Tibial artery (tissue), 4 donors: ENCODE measurements around the gene PARVA.

ENCODE experiments used
- DNase-seq, 2 donors: peaks; one replicate each; pipeline ENCODE4 v3.0.0-alpha.2; 2019
- H3K27ac ChIP-seq, 2 donors: fragments of 200-600 bp; sonication (generic) in 1 of 2; 1 replicate in 1 of 2; 2 replicates in 1 of 2; pipeline ENCODE4 v1.5.1; 2018 to 2019; ENCODE audit warnings: mild to moderate bottlenecking in 1 of 2
- H3K27me3 ChIP-seq, 2 donors: fragments of 200-600 bp; sonication (generic) in 1 of 2; one replicate each; pipeline versions ENCODE4 v1.5.1 to v1.6.0; 2016 to 2019
- H3K36me3 ChIP-seq, 3 donors: fragments of 200-600 bp; sonication (generic) in 2 of 3; one replicate each; pipeline ENCODE4 v1.5.1; 2016 to 2019; ENCODE audit warnings: mild to moderate bottlenecking in 2 of 3
- H3K4me1 ChIP-seq, 4 donors: fragments of 200-600 bp; sonication (generic) in 2 of 4; 1 replicate in 3 of 4; 2 replicates in 1 of 4; pipeline ENCODE4 v1.5.1; 2016 to 2019
- H3K4me3 ChIP-seq, 2 donors: fragments of 200-600 bp; sonication (generic) in 1 of 2; 1 replicate in 1 of 2; 2 replicates in 1 of 2; pipeline ENCODE4 v1.5.1; 2018 to 2019; ENCODE audit warnings: mild to moderate bottlenecking in 2 of 2
- H3K9me3 ChIP-seq, 3 donors: fragments of 200-600 bp; sonication (generic) in 1 of 3; one replicate each; pipeline ENCODE4 v1.5.1; 2016 to 2019
- CTCF ChIP-seq, 2 experiments: fragments of 200-600 bp in 1 of 2; fragments of 450-650 bp in 1 of 2; IDR thresholded peaks; one replicate each; pipeline ENCODE4 v1.5.1; 2017 to 2019; ENCODE audit warnings: antibody characterized with exemption in 2 of 2, mild to moderate bottlenecking in 1 of 2, moderate library complexity in 1 of 2
- intact Hi-C: fragments of 100-400 bp; cut with DNase I; formaldehyde crosslinking; loops from one replicate; pipeline ENCODE4 v1.15.0; 2023; ENCODE audit warnings: low total_unique reads

The PARVA gene

DNA sequence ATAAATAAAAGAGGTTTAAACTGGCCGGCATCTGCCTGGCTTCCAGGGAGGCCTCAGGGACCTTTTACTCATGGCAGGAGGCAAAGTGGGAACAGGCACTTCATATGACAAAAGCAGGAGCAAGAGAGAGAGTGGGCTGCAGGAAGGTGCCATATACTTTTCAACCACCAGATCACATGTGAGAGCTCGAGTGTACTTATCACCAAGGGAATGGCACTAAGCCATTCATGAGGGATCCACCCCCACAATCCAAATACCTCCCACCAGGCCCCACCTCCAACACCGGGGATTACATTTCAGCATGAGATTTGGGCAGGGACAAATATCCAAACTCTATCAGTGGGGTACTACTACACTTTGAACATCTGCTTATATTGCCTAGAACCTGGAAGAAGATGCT lies 126.5 kb downstream of the PARVA start:
- intact Hi-C loops: no loop called here
- peak in 1 of 2 experiments; percentile 7 for TF ChIP-seq CTCF (IDR thresholded peaks at IDR 0.05)
- H3K4me3 ChIP-seq: no peak overlapping the region
- DNase-seq: no peak
- peak overlapping the region in 1 of 2 donors; percentile 50 for H3K27ac ChIP-seq
- H3K27me3 ChIP-seq: no peaks in the 10 kb centered on the region
- no peaks in the 10 kb centered on the region for H3K9me3 ChIP-seq
- H3K4me1 ChIP-seq: peaks cover 0 to 45% (median 13%) of the 10 kb centered on the region in 4 donors
- H3K36me3 ChIP-seq: peaks cover 11 to 45% (median 22%) of the 10 kb centered on the region in 3 donors

DNA sequence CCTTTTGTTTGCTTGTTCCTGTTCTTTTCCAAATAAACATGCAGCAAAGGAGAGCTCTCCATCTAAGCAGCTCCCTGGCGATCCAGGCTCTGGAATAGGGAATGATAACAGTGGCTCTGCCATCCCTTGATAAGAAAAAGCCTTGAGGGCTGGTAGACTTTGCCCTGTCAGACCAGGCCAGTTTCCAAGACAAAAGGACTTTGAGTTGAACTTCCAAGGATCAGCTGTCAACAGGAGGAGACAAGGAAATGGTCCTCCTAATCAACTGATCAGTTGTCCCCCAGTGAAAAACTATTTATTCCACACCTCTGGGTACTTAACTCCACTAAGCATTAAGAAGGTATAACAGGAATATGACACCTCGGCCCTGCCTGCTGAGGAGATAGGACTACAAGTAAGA lies 127.8 kb downstream of the PARVA start:
- Histone ChIP-seq H3K27me3 (no peaks in the 10 kb centered on the region), H3K36me3 (peaks cover 17 to 45% (median 28%) of the 10 kb centered on the region in 3 donors), H3K27ac (no peak overlapping the region), H3K4me1 (peaks cover 0 to 48% (median 13%) of the 10 kb centered on the region in 4 donors), H3K4me3 (no peak overlapping the region), H3K9me3 (no peaks in the 10 kb centered on the region)
- no peak for TF ChIP-seq CTCF (IDR thresholded peaks at IDR 0.05)
- no peak for DNase-seq
- intact Hi-C loops: no loop called here

DNA sequence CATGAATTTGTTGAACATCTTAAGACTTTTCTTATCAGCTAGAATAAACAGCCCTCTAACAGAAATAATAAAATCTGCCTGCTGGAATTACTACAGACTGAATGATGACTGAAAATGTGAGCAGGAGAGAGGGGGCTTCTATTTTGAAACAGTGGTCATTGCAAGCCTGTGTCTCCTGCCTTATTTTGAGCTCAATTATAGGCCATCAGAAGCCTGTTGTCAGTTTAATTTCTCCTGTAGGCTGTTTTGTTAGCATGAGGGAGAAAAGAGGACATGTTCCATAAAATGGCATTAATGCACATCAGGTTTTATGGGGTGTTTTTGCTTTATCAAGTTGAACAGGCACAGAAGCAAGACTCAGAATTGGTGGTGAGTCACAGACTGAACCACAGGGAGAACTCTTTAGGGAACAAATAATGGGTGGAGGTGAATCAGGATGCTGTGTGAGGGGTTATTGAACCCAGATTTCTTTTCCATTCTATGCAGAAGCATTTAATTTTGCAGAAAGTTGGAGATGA lies 129.1 kb downstream of the PARVA start:
- Histone ChIP-seq H3K9me3 (no peaks in the 10 kb centered on the region), H3K27me3 (no peaks in the 10 kb centered on the region), H3K4me3 (no peak overlapping the region), H3K36me3 (peaks cover 13 to 35% (median 17%) of the 10 kb centered on the region in 3 donors), H3K4me1 (peaks cover 0 to 48% (median 13%) of the 10 kb centered on the region in 4 donors), H3K27ac (peak overlapping the region in 1 of 2 donors; percentile 30)
- TF ChIP-seq CTCF (IDR thresholded peaks at IDR 0.05): no peak
- DNase-seq: no peak
- intact Hi-C loops: no loop called here

GRCh38 chr11:12507391-12507790 lies 130.0 kb downstream of the PARVA start:
- Histone ChIP-seq H3K4me3 (no peak overlapping the region), H3K27me3 (no peaks in the 10 kb centered on the region), H3K27ac (peak overlapping the region; percentile 8 to 30), H3K9me3 (no peaks in the 10 kb centered on the region), H3K4me1 (peaks cover 0 to 42% (median 11%) of the 10 kb centered on the region in 4 donors), H3K36me3 (peaks cover 21 to 43% (median 22%) of the 10 kb centered on the region in 3 donors)
- intact Hi-C loops: no loop called here
- DNase-seq: no peak
- no peak for TF ChIP-seq CTCF (IDR thresholded peaks at IDR 0.05)

DNA sequence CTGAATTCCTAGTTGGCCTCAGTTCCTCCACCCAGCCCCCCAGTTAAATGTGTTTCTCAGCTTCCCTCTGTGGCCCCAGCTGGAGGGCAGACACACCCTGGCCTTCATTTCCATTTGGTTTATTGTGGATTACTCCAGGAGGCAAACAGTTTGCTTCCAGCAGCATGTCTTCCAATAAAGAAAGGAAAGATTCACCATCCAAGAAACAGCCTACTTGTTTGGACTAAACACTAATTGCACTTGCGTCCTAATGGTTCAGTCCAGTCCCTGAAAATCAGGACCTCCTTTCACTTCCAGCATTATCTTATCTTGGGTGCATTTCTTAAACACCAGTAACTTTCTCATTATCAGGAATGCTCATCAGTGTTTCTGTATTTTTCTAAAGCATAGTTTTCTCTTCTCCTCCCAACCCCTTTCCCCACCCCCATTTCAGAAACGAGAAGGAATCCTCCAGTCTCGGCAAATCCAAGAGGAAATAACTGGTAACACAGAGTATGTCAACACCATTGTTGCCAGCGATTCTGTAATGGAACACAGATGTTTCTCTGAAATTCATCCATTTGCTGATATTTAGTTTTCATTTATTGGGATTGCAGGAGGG lies 130.9 kb downstream of the PARVA start:
- no peak for TF ChIP-seq CTCF (IDR thresholded peaks at IDR 0.05)
- no peak overlapping the region for H3K4me3 ChIP-seq
- no peaks in the 10 kb centered on the region for H3K27me3 ChIP-seq
- peak overlapping the region; percentile 18 to 30 for H3K27ac ChIP-seq
- DNase-seq: no peak
- H3K36me3 ChIP-seq: peaks cover 25 to 52% (median 30%) of the 10 kb centered on the region in 3 donors
- H3K4me1 ChIP-seq: peaks cover 0 to 33% (median 5%) of the 10 kb centered on the region in 4 donors
- intact Hi-C loops: no loop called here
- H3K9me3 ChIP-seq: no peaks in the 10 kb centered on the region
